CMK (cell line): ENCODE data around the gene FAM181B.

Source experiments
- DNase-seq: peaks from one replicate; pipeline ENCODE4 v3.0.0-alpha.2; 2010; ENCODE audit warnings: low read depth

FAM181B gene, protein sequence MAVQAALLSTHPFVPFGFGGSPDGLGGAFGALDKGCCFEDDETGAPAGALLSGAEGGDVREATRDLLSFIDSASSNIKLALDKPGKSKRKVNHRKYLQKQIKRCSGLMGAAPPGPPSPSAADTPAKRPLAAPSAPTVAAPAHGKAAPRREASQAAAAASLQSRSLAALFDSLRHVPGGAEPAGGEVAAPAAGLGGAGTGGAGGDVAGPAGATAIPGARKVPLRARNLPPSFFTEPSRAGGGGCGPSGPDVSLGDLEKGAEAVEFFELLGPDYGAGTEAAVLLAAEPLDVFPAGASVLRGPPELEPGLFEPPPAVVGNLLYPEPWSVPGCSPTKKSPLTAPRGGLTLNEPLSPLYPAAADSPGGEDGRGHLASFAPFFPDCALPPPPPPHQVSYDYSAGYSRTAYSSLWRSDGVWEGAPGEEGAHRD

DNA sequence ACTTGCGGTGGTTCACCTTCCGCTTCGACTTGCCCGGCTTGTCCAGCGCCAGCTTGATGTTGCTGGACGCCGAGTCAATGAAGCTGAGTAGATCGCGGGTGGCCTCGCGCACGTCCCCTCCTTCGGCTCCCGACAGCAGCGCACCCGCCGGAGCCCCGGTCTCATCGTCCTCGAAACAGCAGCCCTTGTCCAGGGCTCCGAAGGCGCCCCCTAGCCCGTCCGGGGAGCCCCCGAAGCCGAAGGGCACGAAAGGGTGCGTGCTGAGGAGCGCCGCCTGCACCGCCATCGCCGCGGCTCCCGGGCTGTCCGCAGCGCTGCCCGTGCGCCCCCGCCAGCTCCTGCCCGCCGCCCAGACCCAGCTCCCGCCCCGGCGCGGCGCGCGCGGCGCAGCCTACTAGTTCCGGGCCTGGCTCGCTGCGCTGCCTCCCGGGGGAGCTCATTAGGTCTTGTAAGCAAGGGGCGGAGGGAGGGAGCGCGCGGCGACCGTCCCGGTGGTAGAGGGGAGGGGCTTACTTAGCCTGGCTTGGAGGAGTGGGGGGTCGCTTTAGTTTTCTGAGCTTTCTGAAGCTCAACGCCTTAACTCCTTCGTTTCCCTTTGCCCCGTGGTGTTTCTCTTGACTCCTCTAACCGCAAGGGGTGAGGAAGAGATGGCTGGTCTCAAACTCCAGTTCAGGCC lies at the start of gene FAM181B:
TSS of gene FAM181B (minus strand) at position 421 of the 676 bp plus-strand sequence. CDS start at position 286, 135 bp downstream.
- peak; percentile 9 for DNase-seq

DNA sequence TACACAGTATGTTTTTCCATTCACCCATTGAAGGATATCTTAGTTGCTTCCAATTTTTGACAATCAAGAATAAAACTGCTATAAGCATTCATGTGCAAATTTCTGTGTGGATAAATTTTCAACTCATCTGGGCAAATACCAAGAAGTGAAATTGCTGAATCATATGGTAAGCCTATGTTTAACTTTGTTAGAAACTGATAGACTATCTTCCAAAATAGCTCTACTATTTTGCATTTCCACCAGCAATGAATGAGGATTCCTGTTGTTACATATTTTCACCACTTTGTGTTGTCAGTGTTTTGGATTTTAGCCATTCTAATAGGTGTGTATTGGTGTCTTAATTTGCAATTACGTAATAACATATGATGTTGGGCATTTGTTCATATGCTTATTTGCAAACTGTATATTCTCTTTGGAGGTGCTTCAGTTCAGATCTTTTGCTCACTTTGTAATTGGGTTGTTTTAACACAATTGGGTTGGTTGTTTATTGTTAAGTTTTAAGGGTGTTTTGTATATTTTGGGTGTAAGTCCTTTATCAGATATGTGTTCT lies 49.2 kb upstream of the FAM181B start:
- DNase-seq: no peak

DNA sequence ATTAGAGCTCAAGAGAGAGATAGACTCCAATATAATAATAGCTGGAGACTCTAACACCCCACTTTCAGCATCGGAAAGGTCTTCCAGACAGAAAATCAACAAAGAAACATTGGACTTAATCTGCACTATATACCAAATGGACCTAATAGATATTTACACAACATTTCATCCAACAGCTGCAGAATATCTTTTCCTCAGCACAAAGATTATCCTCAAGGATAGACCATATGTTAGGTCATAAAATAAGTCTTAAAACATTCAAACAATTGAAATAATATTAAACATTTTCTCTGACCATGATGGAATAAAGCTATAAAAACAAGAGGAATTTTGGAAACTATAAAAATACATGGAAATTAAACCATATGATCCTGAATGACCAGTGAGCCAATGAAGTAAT lies 45.1 kb upstream of the FAM181B start:
- no peak for DNase-seq

DNA sequence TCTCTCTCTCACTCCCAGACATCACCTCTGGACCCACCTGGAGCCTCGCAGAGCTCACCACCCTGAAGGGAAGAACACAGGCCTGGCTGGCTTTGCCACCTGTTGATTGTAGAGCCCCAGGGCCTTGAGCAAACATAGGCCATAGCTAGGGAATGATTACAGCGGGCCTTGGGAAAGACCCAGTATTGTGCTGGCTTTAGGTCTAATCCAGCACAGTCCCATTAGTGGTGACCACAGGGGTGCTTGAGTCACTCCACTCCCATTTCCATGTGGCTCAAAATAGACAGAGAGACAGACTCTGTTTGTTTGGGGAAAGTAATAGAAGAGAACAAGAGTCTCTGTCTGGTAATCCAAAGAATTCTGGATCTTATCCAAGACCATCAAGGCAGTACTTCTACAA lies 42.7 kb upstream of the FAM181B start:
- no peak for DNase-seq

DNA sequence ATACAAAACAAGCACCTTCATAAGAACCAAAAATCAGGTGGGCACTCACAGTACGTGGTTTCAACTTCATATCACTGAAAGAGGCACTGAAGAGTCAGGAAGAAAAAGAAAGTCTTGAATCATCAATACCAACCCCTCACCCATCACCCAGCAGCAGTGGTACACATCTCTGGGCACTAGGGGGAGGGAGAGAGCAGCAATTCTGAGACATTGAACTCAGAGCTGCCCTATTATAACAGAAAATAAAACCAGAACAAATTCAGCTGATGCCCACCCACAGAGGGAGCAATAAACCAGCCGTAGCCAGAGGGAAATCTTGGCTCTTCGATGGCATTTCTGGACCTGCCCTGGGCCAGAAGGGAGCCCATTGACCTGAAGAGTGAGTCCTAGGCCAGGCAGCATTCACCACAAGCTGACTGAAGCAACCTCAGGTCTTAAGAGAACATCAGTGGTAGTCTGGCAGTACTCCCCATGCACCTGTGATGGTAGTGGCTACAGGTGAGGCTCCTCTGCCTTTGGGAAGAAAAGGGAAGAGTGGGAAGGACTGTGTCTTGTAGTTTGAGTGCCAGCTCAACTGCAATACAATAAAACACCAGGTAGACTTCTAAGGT lies 42.2 kb upstream of the FAM181B start:
- DNase-seq: no peak

DNA sequence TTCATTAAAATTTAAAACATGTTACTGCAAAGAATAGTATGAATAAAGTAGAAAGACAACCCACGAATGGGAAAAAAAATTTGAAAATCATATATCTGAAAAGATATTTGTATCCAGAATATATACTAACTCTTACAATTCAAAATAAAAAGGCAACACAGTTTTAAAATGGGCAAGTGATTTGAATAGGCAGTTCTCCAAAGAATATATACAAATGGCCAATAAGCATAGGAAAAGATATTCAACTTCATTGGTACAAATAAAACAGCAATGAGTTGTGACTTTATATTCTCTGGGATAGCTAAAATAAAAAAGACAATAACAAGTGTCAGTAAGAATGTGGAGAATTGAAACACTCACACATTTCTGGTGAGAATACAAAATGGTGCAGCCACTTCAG lies 41.6 kb upstream of the FAM181B start:
- DNase-seq: no peak

DNA sequence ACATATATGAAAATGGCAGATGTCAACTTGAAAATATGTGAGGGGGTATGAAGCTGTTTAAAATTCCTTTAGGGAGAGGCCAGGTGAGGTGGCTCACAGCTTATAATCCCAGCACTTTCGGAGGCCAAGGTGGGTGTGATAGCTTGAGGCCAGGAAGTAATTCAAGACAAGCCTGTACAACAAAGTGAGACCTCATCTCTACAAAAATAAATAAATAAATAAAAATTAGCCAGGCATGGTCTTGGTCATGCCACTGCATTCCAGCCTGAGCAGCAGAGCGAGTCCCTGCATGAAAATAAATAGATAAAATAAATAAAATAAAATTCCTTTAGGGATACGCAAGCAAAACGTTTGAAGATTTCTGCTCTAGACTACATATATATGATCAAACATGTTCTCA lies 38.1 kb upstream of the FAM181B start:
- DNase-seq: no peak

DNA sequence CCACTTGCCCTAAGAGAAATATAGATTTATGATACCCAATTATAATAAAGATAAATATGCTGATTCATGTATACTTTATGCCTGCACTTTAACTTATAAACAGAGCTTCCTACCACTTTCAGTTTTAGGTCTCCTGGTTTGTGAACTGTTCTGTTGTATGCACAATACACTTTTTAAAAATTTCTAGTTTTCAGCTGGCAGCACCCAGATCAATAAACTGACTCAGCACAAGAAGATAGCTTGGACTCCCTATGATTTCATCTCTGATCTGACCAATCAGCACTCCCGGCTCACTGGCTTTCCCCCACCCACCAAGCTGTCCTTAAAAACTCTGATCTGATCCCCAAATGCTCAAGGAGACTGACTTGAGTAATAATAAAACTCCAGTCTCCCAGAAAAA lies 33.5 kb upstream of the FAM181B start:
- DNase-seq: no peak

DNA sequence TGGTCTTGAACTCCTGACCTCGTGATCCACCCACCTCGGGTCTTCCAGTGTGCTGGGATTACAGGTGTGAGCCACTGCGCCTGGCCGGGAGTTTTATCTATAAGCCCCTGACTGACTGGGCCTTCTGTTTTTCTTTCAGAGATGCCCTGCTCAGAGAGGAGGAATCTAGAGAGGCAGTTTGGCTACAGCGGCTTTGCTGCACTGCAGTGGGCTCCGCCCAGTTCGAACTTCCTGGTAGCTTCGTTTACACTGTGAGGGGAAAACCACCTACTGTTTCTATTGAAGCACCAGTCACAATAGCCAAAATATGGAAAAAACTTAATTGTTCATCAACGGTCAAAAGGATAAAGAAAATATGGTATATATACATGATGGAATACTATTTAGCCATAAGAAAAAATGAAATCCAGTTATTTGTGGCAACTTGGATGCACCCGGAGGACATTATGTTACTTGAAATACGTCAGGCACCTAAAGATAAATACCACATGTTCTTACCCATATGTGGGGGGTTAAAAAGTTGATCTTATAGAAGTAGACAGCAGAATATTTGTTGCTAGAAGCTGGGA lies 31.9 kb upstream of the FAM181B start:
- no peak for DNase-seq

DNA sequence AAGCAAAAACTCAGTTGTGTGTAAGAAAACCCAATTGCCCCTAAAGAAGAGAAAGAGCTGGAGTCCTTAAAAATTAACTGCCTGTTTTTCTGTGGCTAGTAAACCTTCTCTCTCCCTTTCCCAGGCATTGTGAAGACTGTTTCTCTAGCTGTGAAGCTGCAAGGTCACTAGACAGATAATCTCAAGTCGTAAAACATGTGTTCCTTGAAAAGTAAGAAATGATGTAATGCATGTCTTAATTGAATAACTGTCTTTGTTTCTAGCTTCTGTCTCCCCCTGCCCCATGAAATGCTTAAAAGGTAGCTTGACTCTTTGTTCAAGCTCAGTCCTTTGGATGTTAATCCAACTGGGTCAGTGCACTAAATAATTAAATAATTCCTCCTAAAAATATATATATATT lies 29.5 kb upstream of the FAM181B start:
- no peak for DNase-seq

DNA sequence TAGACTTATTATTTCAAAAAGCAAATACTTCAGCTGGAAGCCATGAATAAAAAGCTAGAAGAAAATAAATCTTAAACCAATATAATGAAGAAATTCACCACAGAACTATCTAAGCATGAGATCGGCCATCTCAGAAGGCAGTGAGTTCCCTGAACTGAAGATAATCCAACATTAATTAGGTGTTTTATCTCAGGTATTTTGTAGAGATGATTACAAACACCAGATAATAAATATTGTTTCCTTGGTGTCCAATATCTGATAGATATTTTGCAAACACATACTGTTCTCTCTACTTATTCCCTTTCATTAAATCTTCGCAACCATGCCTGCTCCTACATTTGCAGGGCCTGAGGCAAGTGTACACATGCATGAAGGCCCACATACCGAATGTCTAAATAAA lies 26.0 kb upstream of the FAM181B start:
- DNase-seq: no peak

DNA sequence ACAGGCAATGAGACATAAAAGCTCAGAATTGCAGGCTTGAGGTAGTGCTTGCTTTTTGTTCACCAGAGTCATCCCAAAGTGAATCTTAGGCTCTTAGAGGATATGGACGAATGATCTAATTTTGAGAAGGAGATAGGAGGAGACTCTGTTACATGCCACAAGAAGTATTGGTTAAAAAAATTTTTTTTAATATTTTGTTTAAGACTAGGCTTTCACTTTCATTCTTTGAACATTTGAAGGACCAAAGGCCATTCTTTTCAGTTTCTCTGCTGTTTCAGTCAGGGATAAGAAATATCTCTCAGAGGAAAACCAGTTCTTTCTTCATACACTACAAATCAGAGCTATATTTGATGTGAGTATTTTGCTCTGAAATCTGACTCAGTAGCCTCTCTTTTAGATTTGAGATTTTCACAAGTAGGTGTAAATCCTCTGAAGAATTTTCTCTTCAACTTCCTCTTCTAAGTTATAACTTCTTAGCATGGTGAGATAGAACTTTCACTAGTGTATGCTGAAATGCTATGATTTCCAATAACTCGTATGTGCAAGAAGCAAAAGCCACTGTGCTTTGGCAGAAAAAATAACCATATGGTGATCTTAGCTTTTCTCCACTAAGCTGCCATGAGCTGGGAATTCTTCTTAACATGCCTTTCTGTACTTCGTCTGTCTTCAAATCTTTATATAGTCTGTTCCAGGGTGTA lies 24.1 kb upstream of the FAM181B start:
- DNase-seq: no peak

DNA sequence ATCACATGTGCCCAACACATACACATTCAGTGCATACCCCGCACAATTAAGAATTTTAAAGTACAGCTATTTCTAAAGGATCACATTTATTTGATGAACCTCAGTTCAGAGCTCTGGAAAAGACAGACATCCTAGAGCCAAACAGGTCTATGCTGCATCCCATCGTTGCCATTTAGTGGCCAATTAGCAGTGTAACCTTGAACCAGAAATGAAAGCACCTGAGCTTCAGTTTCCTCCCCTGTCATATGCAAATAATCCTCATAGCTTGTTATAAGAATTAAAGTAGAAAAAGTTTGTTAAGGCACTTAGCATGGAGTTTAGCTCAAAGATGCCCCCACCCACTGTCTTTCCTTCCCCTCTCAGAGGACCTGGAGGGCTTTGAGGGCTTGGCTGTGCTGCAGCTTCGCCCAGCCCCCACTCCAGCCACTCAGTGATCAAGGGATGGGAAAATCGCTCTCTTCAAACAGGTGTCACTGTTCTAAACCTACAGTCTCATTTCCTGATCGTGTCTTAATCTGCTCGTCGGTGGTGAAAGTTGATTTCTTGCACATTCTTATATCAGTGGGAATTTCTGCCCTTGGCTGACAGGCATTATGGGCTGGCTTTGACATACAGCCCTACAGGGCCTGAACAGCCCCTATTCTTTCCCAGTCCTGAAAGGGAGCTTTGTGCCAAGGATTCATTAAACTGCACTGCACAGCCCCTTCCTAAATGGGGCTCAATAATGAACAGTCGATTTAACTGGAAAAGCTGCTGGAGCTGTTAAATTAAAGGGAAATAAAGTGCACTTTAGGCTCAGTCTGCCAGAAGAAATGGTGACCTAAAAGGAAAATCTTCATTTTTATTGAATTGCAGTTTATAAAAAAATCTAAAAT lies 23.3 kb upstream of the FAM181B start:
- no peak for DNase-seq

DNA sequence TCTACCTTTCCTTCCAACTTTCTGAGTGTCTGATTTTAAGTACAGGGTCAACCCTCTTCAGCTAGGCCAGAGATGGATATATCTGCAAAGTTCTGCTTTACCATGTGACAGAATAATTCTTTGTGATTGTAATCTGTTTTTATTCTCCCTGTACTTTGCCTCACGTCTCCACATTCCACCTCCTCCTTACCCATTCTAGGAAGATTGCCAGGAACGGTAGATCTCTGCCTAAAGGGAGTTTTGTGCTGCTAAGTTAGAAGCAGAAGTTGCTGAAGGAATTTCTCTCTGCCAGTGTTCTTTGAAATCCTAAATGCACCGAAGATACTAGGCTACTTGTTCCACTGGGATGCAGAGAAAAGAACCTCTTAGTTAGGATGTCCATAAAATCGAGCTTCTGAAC lies 20.7 kb upstream of the FAM181B start:
- no peak for DNase-seq

DNA sequence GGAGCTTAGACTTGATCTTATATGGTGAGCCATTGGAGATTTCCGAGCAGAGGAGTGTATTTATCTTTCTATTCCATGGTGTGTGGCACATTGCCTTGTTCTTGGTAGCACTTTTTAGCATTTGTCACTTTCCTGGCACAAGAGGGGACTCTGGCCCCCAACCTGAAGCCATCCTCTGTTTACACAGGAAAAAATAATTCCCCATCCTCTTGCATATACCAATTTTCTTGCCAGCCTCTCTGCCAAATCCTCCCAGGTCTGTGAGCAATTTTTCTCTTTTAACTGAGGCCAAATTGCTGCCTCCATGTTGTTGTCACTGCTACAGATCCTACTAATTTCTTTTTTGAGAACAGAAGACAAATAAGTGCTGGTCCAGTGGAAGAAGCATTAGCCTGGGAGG lies 20.3 kb upstream of the FAM181B start:
- DNase-seq: no peak

DNA sequence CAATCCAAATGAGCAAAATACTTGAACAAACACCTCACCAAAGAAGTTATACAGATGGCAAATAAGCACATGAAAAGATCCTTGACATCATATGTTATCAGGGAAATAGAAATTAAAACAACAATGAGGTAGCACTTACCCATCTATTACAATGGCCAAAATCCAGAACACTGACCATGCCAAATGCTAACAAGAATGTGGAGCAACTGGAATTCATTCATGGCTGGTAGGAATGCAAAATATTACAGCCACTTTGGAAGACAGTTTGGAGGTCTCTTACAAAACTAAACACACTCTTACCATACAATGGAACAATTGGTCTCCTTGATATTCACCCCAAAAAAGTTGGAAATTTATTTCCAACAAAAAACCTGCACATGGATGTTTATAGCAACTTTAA lies 19.1 kb upstream of the FAM181B start:
- no peak for DNase-seq

DNA sequence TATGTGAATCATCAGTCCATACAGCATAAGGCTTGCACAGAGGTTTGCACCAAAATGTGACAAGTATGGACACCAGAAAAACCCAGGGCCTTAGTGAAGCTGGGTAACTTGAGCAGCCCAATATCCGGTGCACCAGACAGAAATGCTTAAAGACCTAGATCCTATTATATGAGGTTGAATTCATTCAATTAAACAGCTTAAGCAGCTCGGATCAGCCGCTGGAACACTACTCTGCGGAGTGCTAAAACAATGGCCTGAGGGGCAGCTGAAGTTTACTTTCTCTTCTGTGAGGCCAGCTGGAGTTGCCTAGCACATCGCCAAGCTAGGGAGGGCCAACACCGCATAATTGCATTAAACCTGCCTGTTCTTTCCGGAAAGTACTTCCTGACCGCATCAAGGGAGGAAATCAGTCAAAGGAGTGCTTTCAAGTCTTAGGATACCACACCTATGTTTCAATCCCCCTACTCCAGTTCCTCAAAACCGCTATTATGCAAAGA lies 17.0 kb upstream of the FAM181B start:
- no peak for DNase-seq

DNA sequence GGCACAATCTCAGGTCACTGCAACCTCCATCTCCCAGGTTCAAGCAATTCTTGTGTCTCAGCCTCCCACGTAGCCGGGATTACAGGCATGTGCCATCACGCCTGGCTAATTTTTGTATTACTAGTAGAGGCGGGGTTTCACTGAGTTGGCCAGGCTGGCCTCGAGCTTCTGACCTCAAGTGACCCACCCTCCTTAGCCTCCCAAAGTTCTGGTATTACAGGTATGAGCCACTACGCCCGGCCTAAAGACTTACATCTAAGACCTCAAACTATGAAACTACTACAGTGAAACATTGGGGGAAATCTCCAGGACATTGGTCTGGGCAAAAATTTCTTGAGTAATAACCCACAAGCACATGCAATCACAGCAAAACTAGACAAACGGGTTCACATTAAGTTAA lies 13.8 kb upstream of the FAM181B start:
- no peak for DNase-seq

DNA sequence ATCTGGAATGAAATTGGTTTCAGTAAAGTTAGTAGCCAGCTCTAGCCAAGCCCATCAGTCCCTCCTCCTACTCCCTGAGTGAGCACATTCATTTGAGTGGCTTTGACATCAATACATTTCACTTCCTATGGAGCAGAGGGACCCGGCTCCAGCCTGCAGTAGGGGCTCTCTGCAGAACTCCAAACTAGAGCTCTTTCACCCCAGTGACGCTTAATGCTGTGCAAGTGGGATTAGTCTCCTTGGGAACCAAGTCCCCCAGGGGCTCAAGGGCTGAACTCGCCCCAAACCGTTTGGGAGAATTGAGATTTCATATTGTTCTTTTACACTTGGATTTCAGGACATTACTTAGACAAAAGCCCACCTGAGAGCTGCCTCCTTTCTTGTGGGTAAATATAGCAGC lies 4.4 kb upstream of the FAM181B start:
- no peak for DNase-seq

DNA sequence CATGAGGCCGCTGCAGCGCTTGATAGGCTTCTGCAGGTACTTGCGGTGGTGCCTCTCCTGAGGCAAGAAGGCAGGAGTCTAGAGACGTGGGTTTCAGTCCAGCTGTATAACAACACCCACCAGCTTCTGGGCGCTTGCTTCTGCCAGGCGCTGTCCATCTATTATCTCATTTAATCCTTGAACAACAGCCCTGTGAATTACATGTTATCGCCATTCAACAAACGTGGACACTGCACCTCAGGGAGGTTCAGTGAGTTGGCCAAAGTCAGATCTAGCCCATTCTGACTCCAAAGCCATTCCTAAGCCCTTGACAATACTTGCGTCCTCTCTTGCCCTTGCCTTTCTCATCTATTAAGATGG lies 436 bp upstream of the FAM181B start:
- DNase-seq: no peak
